HG02943 (cell line): ENCODE measurements around the gene TEX28.
"Not testable (repeated sequence)": the region's sequence is repeated elsewhere in the genome, so short reads cannot be mapped to it uniquely, and the experiment has no call there.

ENCODE experiments used
- ATAC-seq: cut with Tn5 transposase; IDR thresholded peaks from one replicate; pipeline ENCODE4 v1.9.1; 2021; ENCODE audit warnings: mild to moderate bottlenecking, low read depth, moderate library complexity; ENCODE audit not compliant: unreplicated experiment

The TEX28 gene

DNA sequence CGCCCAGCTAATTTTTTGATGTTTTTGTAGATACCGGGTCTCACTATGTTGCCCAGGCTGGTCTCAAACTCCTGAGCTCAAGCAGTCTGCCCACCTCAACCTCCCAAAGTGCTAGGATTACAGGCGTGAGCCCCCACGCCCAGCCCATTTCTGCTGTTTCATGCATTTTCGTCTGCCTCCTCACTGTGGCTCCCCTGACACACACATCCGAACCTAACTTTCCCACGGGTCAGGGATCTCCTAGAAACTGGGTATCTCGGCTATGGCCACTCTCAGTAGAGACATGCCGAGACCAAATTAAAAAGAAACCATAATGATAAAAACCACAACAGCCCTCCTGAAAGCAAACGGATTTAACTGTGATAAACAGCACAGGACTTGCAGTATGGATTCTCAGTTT, 46.8 kb downstream of the TEX28 start:
- ATAC-seq = not testable (repeated sequence)

- ATAC-seq = not testable (repeated sequence)
These were observed 47.4 kb downstream of the TEX28 start for GRCh38 chrX:154247377-154248045.

- not testable (repeated sequence) for ATAC-seq
These were observed 54.9 kb downstream of the TEX28 start for GRCh38 chrX:154239982-154240503.

- not testable (repeated sequence) for ATAC-seq
These were observed 55.9 kb downstream of the TEX28 start for GRCh38 chrX:154238939-154239559.

DNA sequence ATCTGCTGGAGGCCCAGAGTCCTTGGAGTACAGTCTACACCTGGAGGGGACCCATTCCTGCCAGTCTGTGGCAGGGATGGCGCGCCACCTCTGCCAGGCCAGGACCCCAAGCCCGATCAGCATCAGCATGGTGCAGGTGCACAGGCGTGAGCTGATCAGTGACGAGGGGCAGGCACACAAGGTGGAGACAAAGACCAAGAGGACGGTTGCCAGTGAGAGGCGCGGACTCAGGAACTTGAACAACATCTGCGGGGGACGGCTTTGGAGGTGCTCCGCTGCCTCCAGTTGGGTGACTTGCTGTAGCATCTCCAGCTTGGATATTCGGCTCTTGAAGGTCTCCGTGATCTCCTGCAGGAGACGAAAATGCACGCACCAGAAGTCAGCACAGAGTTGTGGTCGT, 61.3 kb downstream of the TEX28 start:
- not testable (repeated sequence) for ATAC-seq

- ATAC-seq = not testable (repeated sequence)
These were observed 63.5 kb downstream of the TEX28 start for GRCh38 chrX:154231443-154231842.

- not testable (repeated sequence) for ATAC-seq
These were observed 68.2 kb downstream of the TEX28 start for GRCh38 chrX:154226706-154227105.

- ATAC-seq = not testable (repeated sequence)
These were observed 69.6 kb downstream of the TEX28 start for GRCh38 chrX:154225292-154225691.
